GM12864 (cell line): Measurements from ENCODE around the gene ANTXRL.
"Not testable (repeated sequence)": the region's sequence is repeated elsewhere in the genome, so short reads cannot be mapped to it uniquely, and the experiment has no call there.

Experiments
- DNase-seq: peaks from one replicate; pipeline ENCODE4 v3.0.0-alpha.2; 2011; ENCODE audit warnings: low read depth
- H3K4me3 ChIP-seq: 2 replicates; pipeline ENCODE4 v1.5.1; 2011; ENCODE audit warnings: mild to moderate bottlenecking, low read depth, low read length, control low read depth
- TF ChIP-seq, protein P1 (sequence below): IDR thresholded peaks from 2 replicates; pipeline ENCODE4 v1.5.1; 2011; ENCODE audit warnings: low read depth, mild to moderate bottlenecking, moderate library complexity, low read length, control low read depth, inconsistent platforms; ENCODE audit errors: missing control alignments

ANTXRL gene

DNA sequence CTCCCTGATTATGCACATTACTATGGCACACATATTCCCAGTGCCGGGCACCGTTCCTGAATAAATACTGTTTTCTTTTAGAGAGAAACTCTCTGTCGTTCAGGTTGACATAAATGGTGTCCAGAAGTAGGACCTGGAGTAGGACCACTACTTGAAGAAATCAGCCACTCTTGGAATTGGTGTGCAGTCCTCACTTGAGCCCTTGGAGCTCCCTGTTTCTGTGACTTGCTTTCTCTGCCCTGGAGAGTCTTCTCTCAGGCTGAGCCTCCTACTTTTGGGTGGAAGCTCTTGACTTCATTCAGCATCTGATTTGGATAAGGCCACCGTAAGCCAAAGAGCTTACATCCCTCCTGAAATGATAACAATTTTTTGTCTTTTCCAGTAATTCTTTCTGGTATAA lies 29.7 kb upstream of the ANTXRL start:
- H3K4me3 ChIP-seq = no peak overlapping the region
- DNase-seq = no peak
- TF ChIP-seq, protein P1, sequence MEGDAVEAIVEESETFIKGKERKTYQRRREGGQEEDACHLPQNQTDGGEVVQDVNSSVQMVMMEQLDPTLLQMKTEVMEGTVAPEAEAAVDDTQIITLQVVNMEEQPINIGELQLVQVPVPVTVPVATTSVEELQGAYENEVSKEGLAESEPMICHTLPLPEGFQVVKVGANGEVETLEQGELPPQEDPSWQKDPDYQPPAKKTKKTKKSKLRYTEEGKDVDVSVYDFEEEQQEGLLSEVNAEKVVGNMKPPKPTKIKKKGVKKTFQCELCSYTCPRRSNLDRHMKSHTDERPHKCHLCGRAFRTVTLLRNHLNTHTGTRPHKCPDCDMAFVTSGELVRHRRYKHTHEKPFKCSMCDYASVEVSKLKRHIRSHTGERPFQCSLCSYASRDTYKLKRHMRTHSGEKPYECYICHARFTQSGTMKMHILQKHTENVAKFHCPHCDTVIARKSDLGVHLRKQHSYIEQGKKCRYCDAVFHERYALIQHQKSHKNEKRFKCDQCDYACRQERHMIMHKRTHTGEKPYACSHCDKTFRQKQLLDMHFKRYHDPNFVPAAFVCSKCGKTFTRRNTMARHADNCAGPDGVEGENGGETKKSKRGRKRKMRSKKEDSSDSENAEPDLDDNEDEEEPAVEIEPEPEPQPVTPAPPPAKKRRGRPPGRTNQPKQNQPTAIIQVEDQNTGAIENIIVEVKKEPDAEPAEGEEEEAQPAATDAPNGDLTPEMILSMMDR = no peak

DNA sequence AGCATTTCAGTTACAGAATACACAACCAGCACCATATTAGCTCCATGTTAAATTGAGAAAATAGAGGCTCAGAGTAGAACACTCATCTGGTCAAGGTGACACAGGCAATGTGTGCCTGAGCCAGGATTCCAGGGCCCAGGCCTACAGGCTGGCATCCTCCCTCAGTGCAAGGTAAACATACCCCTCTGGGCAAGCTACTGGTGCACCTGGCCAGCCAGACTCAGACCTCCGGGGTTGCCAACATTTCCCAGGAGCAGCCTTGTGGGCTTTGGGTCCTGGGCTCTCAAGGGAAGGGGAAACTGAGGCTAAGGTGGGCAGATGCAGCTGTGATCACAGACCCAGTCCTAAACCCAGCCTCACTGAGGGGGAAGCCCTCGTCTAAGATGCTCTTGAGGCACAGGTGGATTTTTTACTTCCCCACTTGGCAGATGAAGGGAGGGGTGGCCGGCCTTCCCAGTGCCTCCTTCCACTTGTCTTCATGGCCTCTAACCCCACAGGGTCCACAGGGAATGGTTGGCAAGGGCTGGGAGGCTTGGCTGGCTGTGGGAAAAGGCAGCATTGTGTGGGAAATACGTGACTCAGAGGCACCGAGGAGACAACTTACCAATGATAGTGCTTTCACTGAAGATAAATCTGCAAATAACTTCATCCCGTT lies 23.8 kb upstream of the ANTXRL start:
- not testable (repeated sequence) for DNase-seq, H3K4me3 ChIP-seq

DNA sequence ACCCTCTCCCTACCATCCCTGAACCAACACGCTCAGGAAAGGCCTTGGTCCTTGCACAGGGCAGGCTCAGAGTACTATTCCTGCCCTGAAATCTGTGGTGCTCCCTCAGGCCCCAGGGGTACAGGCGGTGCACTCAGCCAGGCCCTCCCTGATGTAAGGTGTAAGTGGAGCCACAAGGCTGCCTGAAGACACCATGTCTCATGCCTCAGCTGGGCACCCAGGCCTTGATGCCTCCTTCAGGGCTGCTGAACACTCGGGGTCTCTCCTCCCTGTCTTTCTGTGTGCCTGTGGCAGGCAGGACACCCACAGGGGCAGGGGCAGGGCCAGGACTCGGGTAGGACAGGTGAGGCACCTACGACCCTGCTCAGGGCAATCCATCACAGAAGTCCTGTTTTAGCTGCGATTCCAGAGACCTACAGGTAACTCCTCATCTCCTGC lies 22.9 kb upstream of the ANTXRL start:
- DNase-seq = no peak
- no peak overlapping the region for H3K4me3 ChIP-seq
- TF ChIP-seq, protein P1 = no peak

DNA sequence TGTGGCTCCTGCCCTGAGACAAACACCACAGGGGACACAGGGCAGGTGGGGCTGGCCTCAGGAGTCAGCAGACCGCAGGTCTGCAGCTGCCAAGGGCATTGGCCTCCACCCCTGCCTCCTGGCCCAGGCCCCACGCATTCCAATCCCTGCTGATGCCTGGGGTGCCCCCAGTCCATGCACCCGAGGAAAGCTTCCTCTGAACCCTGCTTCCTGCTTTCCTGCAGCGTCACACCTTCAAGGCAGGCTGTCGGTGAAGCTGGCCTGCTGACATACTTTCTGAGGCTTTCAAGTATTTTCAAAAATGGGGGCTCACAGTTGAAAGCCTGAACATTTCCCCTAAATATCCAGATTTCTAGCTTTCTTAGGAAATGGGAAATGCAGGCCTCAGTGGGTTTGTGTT lies 22.5 kb upstream of the ANTXRL start:
- TF ChIP-seq, protein P1 = no peak
- no peak for DNase-seq
- H3K4me3 ChIP-seq = no peak overlapping the region

DNA sequence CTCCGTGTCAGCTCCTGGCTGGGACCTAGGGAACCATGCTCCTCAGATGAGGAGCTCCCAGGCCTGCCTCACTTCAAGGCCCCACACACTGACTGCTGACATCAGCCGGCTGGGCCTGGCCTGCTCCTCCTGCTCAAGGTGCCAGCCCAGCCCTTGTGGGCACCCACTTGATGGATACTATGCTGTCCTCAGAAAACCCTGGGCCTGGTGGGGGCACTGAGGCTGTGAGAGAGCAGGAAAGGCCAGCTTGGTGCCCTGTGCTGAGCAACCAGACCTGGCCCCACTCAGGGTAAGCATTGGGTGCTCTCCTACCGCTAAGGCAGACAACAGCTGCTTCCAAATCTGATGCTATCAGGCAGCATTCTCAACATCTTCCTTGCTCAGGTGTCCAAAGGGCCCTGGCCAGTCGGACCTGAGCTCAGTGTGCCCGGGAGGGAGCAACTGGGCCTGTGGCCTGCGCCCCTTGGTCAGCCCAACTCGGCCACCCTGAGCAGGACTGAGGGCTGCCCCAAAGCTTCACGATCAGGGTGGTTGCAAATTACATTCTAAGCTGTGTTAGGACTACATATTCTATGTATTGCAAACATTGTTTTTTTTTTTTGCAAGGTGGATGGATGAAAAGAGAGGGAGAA lies 21.9 kb upstream of the ANTXRL start:
- no peak overlapping the region for H3K4me3 ChIP-seq
- TF ChIP-seq, protein P1 = no peak
- no peak for DNase-seq

DNA sequence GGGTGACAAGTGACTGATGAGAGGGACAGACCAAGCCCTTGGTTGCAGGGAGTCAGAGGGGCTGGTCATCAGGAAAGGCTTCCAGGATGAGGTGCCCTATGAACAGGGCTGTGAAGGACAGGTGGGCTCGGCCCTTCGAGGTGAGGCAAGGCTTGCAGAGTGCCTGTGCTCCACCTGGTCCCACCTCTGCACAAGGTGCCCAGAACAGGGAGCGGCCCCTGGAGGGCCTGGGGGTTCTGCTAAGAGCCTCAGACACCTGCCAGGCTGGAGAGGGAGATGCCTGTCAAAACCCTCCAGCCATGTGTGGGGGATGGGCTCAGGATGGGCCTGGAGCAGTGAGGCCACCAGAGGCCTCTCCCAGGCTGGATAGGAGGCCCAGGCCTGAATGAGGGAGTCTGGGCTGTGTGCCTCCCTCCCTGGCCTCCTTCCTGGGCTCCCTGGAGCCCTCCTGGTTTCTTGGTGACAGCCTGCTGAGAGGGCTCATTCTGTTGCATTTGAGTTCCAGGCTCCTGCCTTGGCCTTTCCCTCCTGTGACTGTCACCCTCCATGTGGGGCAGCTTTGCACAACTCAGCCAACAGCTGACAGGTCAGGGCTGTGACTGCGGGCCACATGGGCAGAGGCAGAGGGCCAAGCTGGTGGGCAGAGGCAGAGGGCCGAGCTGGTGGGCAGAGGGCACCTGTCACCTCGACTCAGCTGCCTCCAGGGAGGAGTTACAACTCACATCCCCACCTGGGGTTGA lies 21.1 kb upstream of the ANTXRL start:
- not testable (repeated sequence) for DNase-seq, H3K4me3 ChIP-seq

DNA sequence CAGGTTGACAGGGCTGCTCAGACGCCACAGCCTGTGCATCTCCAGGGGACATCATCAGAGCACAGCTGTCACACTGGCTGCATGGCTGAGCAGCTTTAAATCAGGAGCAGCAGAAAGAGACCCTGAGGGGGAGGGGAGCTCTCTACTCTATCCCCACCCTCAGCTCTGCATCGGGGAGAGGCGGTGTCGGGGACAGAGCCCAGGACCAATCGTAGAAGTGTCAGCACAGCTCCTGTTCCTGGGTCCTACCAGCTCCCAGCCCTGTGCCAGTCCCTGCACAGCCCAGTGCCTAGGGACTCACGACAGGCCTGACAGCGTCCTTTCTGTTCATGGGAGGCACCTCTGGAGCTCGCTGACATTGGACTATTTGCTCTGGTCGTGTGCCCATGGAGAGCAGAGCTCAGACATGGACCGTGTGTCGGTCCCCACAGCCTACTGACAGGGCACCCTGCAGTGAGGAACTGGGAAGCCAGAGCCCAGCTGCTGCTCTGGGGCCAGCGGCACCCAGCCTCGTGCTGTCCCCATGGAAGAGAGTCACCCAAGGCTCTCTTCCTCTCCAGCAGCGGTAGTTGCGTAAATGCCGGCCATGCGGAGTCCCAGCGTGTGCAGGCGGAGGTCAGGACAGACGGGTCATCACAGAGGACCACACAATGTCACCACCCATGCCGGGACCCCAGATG lies 20.4 kb upstream of the ANTXRL start:
- DNase-seq = no peak
- TF ChIP-seq, protein P1 = no peak

More for the DNA sequence above, 20.4 kb upstream of the ANTXRL start:
- no peak overlapping the region for H3K4me3 ChIP-seq
